K562 (cell line): ENCODE measurements around the gene CD3D. TPM values are rescaled to one million over a fixed set of nuclear protein-coding genes. Genes with fewer than 3 reads are reported as not detected.

Source experiments
- ARID2 ChIP-seq: fragments of 450-650 bp; IDR thresholded peaks from 2 replicates; pipeline ENCODE4 v1.6.1; 2017; ENCODE audit warnings: antibody characterized with exemption, mild to moderate bottlenecking
- BRF1 ChIP-seq: IDR thresholded peaks from 3 replicates; pipeline ENCODE4 v1.6.1; 2011; ENCODE audit warnings: borderline replicate concordance, mild to moderate bottlenecking; ENCODE audit not compliant: insufficient read length; ENCODE audit errors: extremely low read depth
- CHD4 ChIP-seq: fragments of 200-600 bp; sonication (generic); IDR thresholded peaks from 3 replicates; pipeline ENCODE4 v1.6.1; 2012; ENCODE audit warnings: low read depth, mild to moderate bottlenecking, mixed read lengths, low read length, inconsistent platforms; ENCODE audit not compliant: insufficient read depth, insufficient replicate concordance, poor library complexity, severe bottlenecking
- HCFC1 ChIP-seq: IDR thresholded peaks from 2 replicates; pipeline ENCODE4 v1.6.1; 2012; ENCODE audit warnings: low read depth, low read length, improper control_type of control experiment
- NFXL1 ChIP-seq: fragments of 450-650 bp; formaldehyde crosslinking; IDR thresholded peaks from 2 replicates; pipeline ENCODE4 v1.4.0; 2021; ENCODE audit warnings: mild to moderate bottlenecking
- RBM22 ChIP-seq: fragments of 200-400 bp; formaldehyde crosslinking; IDR thresholded peaks from 2 replicates; pipeline ENCODE4 v1.6.1; 2018; ENCODE audit warnings: low read length, low read depth; ENCODE audit not compliant: poor library complexity, severe bottlenecking
- TAF7 ChIP-seq: fragments of 450-650 bp; IDR thresholded peaks from 2 replicates; pipeline ENCODE4 v1.6.1; 2016; ENCODE audit warnings: missing genetic modification characterization, missing compliant biosample characterization
- XRCC3 ChIP-seq: fragments of 450-650 bp; IDR thresholded peaks from 2 replicates; pipeline ENCODE4 v1.6.1; 2017; ENCODE audit warnings: mild to moderate bottlenecking, moderate library complexity
- ZEB2 ChIP-seq: fragments of 450-650 bp; IDR thresholded peaks from 2 replicates; pipeline ENCODE4 v1.6.1; 2016
- ZNF79 ChIP-seq: fragments of 250-450 bp; sonication (Bioruptor Pico); IDR thresholded peaks from 2 replicates; pipeline ENCODE4 v1.4.0; 2020; ENCODE audit warnings: low read depth, mild to moderate bottlenecking, moderate library complexity
- polyA plus RNA-seq, 8 experiments: library from polyadenylated mRNA; depleted of rRNA in 4 of 8; stranded (reverse) in 5 of 8; unstranded in 3 of 8; fragments of >200 nt; fragmentation: Nextera tagmentation in 2 of 8; fragmentation: Illumina TruSeq in 1 of 8; extraction: Ambion mirVana in 2 of 8; extraction: Trizol in 1 of 8; gene quantifications; 2 replicates each; pipeline versions ENCODE4 v1.2.1 to v1.2.3, GENCODE V29; 2011 to 2014; ENCODE audit warnings: inconsistent platforms in 1 of 8, missing spikeins in 1 of 8
- total RNA-seq, 7 experiments: library from RNA; depleted of rRNA in 6 of 7; stranded (reverse); fragments of >200 nt in 6 of 7; fragmentation: Illumina TruSeq in 2 of 7; extraction: Trizol in 2 of 7; gene quantifications; 2 replicates each; pipeline versions ENCODE4 v1.2.1 to v1.2.3, GENCODE V29; 2011 to 2021; ENCODE audit warnings: low replicate concordance in 1 of 7
- TF ChIP-seq, protein P1 (sequence below): fragments of 200-800 bp; sonication (Bioruptor generic); IDR thresholded peaks from 2 replicates; pipeline ENCODE4 v1.6.1; 2016; ENCODE audit warnings: missing genetic modification characterization, missing compliant biosample characterization
- TF ChIP-seq, protein P2 (sequence below): fragments of 450-650 bp; IDR thresholded peaks from 2 replicates; pipeline ENCODE4 v1.6.1; 2016; ENCODE audit warnings: missing biosample characterization, missing genetic modification characterization
- TF ChIP-seq, protein P3 (sequence below): fragments of 450-650 bp; IDR thresholded peaks from 2 replicates; pipeline ENCODE4 v1.7.1; 2018; ENCODE audit warnings: mild to moderate bottlenecking, low read depth; ENCODE audit not compliant: partially characterized antibody
- TF ChIP-seq, protein P4 (sequence below), 2 experiments: fragments of 450-650 bp in 1 of 2; sonication (generic) in 1 of 2; formaldehyde crosslinking; conservative IDR thresholded peaks; 2 replicates each; pipeline versions ENCODE4 v1.4.0 to v1.8.1; 2020 to 2022; ENCODE audit warnings: mild to moderate bottlenecking in 1 of 2, missing genetic modification reagents in 1 of 2
- TF ChIP-seq, protein P5 (sequence below): fragments of 200-800 bp; sonication (Bioruptor generic); IDR thresholded peaks from 2 replicates; pipeline ENCODE4 v1.6.1; 2017; ENCODE audit warnings: missing genetic modification characterization, missing compliant biosample characterization

The CD3D gene
- total and polyA plus RNA-seq, 9 of the 15 experiments (the other 6 are each of a cell fraction or from before 2014, with no cell fraction given): 36.2 to 238 (median 67.1) TPM

DNA sequence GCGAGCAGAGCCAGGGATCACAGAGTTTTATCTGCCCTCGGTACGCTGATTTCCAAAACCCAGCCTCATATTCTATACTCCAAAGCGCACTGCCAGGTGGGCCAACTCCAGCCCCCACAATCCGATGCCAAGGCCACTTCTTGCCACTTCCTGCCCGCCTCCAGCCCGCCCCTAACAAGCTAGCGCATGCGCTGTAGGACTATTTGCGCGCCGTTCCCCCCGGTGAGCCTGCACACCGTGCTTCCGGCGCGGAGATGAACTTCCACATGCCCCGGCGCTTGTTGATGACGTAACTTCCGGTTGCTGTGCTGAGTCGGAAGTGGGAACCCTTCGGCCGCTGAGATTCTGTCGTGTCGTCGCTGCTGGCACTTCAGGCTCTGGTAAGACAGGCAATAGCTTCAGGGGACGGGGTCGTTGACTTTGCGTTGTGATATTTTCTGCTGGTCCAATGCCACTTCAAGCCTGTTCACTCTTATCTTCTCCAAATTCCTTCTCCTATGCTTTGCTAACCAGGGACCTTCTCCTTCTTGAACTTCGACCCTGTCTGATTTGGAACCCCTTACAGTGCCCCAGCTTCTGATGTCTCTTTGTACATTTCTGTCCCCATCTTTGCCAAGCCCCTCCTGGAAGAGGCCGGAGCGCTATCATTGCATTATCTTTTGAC lies 16.9 kb upstream of the CD3D start, which contains the start of gene UBE4A (continued):
- TF ChIP-seq, protein P1, sequence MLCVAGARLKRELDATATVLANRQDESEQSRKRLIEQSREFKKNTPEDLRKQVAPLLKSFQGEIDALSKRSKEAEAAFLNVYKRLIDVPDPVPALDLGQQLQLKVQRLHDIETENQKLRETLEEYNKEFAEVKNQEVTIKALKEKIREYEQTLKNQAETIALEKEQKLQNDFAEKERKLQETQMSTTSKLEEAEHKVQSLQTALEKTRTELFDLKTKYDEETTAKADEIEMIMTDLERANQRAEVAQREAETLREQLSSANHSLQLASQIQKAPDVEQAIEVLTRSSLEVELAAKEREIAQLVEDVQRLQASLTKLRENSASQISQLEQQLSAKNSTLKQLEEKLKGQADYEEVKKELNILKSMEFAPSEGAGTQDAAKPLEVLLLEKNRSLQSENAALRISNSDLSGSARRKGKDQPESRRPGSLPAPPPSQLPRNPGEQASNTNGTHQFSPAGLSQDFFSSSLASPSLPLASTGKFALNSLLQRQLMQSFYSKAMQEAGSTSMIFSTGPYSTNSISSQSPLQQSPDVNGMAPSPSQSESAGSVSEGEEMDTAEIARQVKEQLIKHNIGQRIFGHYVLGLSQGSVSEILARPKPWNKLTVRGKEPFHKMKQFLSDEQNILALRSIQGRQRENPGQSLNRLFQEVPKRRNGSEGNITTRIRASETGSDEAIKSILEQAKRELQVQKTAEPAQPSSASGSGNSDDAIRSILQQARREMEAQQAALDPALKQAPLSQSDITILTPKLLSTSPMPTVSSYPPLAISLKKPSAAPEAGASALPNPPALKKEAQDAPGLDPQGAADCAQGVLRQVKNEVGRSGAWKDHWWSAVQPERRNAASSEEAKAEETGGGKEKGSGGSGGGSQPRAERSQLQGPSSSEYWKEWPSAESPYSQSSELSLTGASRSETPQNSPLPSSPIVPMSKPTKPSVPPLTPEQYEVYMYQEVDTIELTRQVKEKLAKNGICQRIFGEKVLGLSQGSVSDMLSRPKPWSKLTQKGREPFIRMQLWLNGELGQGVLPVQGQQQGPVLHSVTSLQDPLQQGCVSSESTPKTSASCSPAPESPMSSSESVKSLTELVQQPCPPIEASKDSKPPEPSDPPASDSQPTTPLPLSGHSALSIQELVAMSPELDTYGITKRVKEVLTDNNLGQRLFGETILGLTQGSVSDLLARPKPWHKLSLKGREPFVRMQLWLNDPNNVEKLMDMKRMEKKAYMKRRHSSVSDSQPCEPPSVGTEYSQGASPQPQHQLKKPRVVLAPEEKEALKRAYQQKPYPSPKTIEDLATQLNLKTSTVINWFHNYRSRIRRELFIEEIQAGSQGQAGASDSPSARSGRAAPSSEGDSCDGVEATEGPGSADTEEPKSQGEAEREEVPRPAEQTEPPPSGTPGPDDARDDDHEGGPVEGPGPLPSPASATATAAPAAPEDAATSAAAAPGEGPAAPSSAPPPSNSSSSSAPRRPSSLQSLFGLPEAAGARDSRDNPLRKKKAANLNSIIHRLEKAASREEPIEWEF (CRISPR knock-in tag): no peak
- no peak for TF ChIP-seq NFXL1 (CRISPR knock-in tag)
- TF ChIP-seq, protein P2, sequence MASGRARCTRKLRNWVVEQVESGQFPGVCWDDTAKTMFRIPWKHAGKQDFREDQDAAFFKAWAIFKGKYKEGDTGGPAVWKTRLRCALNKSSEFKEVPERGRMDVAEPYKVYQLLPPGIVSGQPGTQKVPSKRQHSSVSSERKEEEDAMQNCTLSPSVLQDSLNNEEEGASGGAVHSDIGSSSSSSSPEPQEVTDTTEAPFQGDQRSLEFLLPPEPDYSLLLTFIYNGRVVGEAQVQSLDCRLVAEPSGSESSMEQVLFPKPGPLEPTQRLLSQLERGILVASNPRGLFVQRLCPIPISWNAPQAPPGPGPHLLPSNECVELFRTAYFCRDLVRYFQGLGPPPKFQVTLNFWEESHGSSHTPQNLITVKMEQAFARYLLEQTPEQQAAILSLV: peak; percentile 83
- peak; percentile 100 for TF ChIP-seq CHD4
- TF ChIP-seq XRCC3: no peak
- no peak for TF ChIP-seq ARID2
- no peak; the same call in 1 of the 2 replicates for TF ChIP-seq ZEB2
- TF ChIP-seq, protein P3, sequence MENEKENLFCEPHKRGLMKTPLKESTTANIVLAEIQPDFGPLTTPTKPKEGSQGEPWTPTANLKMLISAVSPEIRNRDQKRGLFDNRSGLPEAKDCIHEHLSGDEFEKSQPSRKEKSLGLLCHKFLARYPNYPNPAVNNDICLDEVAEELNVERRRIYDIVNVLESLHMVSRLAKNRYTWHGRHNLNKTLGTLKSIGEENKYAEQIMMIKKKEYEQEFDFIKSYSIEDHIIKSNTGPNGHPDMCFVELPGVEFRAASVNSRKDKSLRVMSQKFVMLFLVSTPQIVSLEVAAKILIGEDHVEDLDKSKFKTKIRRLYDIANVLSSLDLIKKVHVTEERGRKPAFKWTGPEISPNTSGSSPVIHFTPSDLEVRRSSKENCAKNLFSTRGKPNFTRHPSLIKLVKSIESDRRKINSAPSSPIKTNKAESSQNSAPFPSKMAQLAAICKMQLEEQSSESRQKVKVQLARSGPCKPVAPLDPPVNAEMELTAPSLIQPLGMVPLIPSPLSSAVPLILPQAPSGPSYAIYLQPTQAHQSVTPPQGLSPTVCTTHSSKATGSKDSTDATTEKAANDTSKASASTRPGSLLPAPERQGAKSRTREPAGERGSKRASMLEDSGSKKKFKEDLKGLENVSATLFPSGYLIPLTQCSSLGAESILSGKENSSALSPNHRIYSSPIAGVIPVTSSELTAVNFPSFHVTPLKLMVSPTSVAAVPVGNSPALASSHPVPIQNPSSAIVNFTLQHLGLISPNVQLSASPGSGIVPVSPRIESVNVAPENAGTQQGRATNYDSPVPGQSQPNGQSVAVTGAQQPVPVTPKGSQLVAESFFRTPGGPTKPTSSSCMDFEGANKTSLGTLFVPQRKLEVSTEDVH: peak; percentile 96
- no peak for TF ChIP-seq BRF1
- no peak for TF ChIP-seq ZNF79 (CRISPR knock-in tag)
- TF ChIP-seq HCFC1: peak; percentile 84
- TF ChIP-seq, protein P4, sequence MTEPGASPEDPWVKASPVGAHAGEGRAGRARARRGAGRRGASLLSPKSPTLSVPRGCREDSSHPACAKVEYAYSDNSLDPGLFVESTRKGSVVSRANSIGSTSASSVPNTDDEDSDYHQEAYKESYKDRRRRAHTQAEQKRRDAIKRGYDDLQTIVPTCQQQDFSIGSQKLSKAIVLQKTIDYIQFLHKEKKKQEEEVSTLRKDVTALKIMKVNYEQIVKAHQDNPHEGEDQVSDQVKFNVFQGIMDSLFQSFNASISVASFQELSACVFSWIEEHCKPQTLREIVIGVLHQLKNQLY (CRISPR knock-in tag; conservative IDR thresholded peaks at IDR 0.05): no peak
- TF ChIP-seq, protein P5, sequence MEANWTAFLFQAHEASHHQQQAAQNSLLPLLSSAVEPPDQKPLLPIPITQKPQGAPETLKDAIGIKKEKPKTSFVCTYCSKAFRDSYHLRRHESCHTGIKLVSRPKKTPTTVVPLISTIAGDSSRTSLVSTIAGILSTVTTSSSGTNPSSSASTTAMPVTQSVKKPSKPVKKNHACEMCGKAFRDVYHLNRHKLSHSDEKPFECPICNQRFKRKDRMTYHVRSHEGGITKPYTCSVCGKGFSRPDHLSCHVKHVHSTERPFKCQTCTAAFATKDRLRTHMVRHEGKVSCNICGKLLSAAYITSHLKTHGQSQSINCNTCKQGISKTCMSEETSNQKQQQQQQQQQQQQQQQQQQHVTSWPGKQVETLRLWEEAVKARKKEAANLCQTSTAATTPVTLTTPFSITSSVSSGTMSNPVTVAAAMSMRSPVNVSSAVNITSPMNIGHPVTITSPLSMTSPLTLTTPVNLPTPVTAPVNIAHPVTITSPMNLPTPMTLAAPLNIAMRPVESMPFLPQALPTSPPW: peak; percentile 34; the same call in 1 of the 2 replicates
- TF ChIP-seq TAF7 (tag): peak; percentile 81
- no peak for TF ChIP-seq RBM22
